ENCODE measurements around the gene EDEM2. TPM values are rescaled to one million over a fixed set of nuclear protein-coding genes. Genes with fewer than 3 reads are reported as not detected.

The EDEM2 gene
- total and polyA plus RNA-seq, 7 experiments from 2014 or later: 15.4 to 38.4 (median 24.2) TPM

DNA sequence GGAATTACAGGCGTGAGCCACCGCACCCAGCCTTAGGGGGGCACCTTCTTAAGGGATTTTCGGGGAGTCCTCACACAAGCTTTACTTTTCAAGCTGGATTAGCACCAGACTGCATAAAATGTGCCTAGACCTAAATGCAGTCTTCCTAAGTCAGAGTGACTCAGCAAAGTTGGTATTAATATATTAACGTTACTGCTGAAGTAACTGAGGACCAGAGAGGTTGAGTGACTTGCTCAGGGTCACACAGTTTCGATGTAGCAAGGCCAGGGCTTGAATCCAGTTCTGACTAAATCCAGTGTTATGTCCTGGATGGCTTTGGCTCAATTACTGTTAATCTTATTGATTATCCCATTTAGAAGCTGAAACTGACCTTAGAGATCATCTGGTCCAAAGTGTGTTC lies 13.4 kb downstream of the EDEM2 start:
- H3K36me3 ChIP-seq (ENCODE audit: control insufficient read depth in 2 of 3, insufficient read depth in 3 of 3, low read length in 3 of 3): peaks cover 6 to 81% (median 15%) of the 10 kb centered on the region in 3 experiments
- no peak overlapping the region for H3K27ac ChIP-seq (ENCODE audit: low read depth, low read length)
- H3K9me3 ChIP-seq (ENCODE audit: control insufficient read depth in 2 of 3, low read length in 3 of 3): no peaks in the 10 kb centered on the region
- H3K27me3 Mint-ChIP-seq: no peaks in the 10 kb centered on the region
- peaks cover 6 to 40% (median 22%) of the 10 kb centered on the region in 5 donors for H3K36me3 Mint-ChIP-seq
- ATAC-seq: no peak
- H3K27me3 ChIP-seq (ENCODE audit: control insufficient read depth in 2 of 2, insufficient read depth in 2 of 2, low read length in 2 of 2): no peaks in the 10 kb centered on the region
- no peaks in the 10 kb centered on the region for H3K4me1 ChIP-seq (ENCODE audit: control insufficient read depth in 2 of 2, insufficient read depth in 2 of 2, low read length in 2 of 2)
- ChIA-PET CTCF (no interaction called here), POLR2A (interaction anchor here (0.6 kb wide), 1 partner anchor 816 kb away, joined by 3 read pairs; no protein-coding TSS in a partner anchor)
- no peaks in the 10 kb centered on the region for H3K9me3 Mint-ChIP-seq
- no peak for DNase-seq
- intact Hi-C loops (cut with micrococcal nuclease): no loop called here
- no peak overlapping the region for H3K27ac Mint-ChIP-seq
- no peak overlapping the region for H3K4me3 Mint-ChIP-seq
- H3K4me3 ChIP-seq (ENCODE audit: low read length): no peak overlapping the region
- H3K4me1 Mint-ChIP-seq: peaks cover 0 to 2% (median 0%) of the 10 kb centered on the region in 7 donors

DNA sequence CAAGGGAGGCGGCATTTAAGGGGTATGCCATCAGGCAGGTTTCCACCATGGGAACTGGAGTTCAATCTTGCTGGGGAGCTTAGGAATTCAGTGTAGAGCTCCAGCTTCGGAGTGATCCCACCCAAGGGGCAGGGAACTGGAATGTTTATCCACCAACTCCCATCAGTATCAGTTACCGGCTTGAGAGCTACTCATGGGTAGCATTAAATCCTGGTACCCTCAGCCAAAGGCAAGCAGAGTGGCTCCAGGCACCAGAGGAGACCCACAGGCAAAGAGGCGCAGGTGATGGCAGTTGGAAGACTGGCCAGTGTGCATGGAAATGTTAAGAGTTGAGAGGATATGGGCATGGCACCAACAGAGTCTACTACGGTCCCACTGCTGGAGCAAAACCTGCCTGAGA lies 14.1 kb downstream of the EDEM2 start:
- Histone ChIP-seq H3K27ac (ENCODE audit: low read depth, low read length) (no peak overlapping the region), H3K27me3 (ENCODE audit: control insufficient read depth in 2 of 2, insufficient read depth in 2 of 2, low read length in 2 of 2) (no peaks in the 10 kb centered on the region), H3K4me3 (ENCODE audit: low read length) (no peak overlapping the region), H3K4me1 (ENCODE audit: control insufficient read depth in 2 of 2, insufficient read depth in 2 of 2, low read length in 2 of 2) (no peaks in the 10 kb centered on the region), H3K9me3 (ENCODE audit: control insufficient read depth in 2 of 3, low read length in 3 of 3) (no peaks in the 10 kb centered on the region), H3K36me3 (ENCODE audit: control insufficient read depth in 2 of 3, insufficient read depth in 3 of 3, low read length in 3 of 3) (peaks cover 6 to 77% (median 15%) of the 10 kb centered on the region in 3 experiments)
- Mint-ChIP-seq H3K27me3 (no peaks in the 10 kb centered on the region), H3K4me1 (peaks cover 0 to 2% (median 0%) of the 10 kb centered on the region in 7 donors), H3K36me3 (peaks cover 6 to 37% (median 22%) of the 10 kb centered on the region in 5 donors), H3K4me3 (no peak overlapping the region), H3K27ac (peak overlapping the region in 2 of 9 donors; percentile 25 to 73), H3K9me3 (no peaks in the 10 kb centered on the region)
- intact Hi-C loops (cut with micrococcal nuclease): no loop called here
- POLR2A ChIA-PET: no interaction called here
- no peak for DNase-seq
- ATAC-seq: no peak
- CTCF ChIA-PET: no interaction called here

DNA sequence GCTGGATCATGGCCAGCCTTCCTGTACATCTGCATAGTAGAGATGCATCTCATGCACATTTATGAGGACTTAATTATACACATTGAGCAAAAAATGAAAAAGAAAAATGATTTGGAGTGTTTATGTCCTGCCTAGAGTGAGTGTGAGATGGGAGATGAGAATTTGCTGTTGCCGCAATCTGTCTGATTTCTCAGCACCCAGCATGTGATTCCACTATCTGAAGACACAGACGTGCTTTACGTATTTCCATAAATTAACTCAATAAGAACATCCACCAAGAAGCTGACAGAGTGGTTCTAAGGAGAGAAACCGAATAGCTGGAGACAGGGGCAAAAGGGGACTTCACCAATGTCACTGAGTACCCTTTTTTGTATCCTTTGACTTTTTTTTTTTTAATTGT lies 15.2 kb downstream of the EDEM2 start:
- Mint-ChIP-seq H3K36me3 (peaks cover 9 to 36% (median 24%) of the 10 kb centered on the region in 5 donors), H3K9me3 (peaks cover 0 to 1% (median 0%) of the 10 kb centered on the region in 11 donors), H3K27me3 (no peaks in the 10 kb centered on the region), H3K4me1 (peaks cover 0 to 2% (median 0%) of the 10 kb centered on the region in 7 donors), H3K4me3 (no peak overlapping the region), H3K27ac (no peak overlapping the region)
- Histone ChIP-seq H3K9me3 (ENCODE audit: control insufficient read depth in 2 of 3, low read length in 3 of 3) (no peaks in the 10 kb centered on the region), H3K4me3 (ENCODE audit: low read length) (no peak overlapping the region), H3K36me3 (ENCODE audit: control insufficient read depth in 2 of 3, insufficient read depth in 3 of 3, low read length in 3 of 3) (peaks cover 11 to 72% (median 14%) of the 10 kb centered on the region in 3 experiments), H3K4me1 (ENCODE audit: control insufficient read depth in 2 of 2, insufficient read depth in 2 of 2, low read length in 2 of 2) (no peaks in the 10 kb centered on the region), H3K27me3 (ENCODE audit: control insufficient read depth in 2 of 2, insufficient read depth in 2 of 2, low read length in 2 of 2) (no peaks in the 10 kb centered on the region), H3K27ac (ENCODE audit: low read depth, low read length) (no peak overlapping the region)
- intact Hi-C loops (cut with micrococcal nuclease): no loop called here
- DNase-seq (no peak), ATAC-seq (no peak)
- POLR2A ChIA-PET: no interaction called here
- CTCF ChIA-PET: no interaction called here

DNA sequence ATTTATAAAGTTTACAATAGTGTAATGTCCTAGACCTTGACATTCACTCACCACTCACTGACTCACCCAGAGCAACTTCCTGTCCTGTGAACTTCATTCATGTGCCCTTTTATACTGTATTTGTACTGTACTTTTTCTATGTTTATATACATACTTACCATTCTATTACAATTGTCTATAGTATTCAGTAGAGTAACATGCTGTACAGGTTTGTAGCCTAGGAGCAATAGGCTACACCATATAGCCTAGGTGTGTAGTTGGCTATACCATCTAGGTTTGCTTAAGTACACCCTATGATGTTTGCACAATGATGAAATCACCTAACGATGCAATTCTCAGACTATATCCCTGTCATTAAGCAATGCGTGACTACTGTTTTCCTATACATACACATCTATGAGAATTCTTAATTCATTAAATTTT lies 17.5 kb downstream of the EDEM2 start:
- no peak for ATAC-seq
- H3K27ac Mint-ChIP-seq: peak overlapping the region in 1 of 9 donors; percentile 59
- peaks cover 6 to 66% (median 26%) of the 10 kb centered on the region in 3 experiments for H3K36me3 ChIP-seq (ENCODE audit: control insufficient read depth in 2 of 3, insufficient read depth in 3 of 3, low read length in 3 of 3)

GRCh38 chr20:35125753-35126152 lies 21.4 kb downstream of the EDEM2 start:
- H3K27me3 ChIP-seq (ENCODE audit: control insufficient read depth in 2 of 2, insufficient read depth in 2 of 2, low read length in 2 of 2): no peaks in the 10 kb centered on the region
- no peak overlapping the region for H3K4me3 Mint-ChIP-seq
- H3K27ac ChIP-seq (ENCODE audit: low read depth, low read length): no peak overlapping the region
- CTCF ChIA-PET: interaction anchor here (0.6 kb wide), 1 partner anchor 653 kb away, joined by 8 read pairs; no protein-coding TSS in a partner anchor
- H3K4me3 ChIP-seq (ENCODE audit: low read length): no peak overlapping the region
- DNase-seq: no peak
- no peak for ATAC-seq
- H3K9me3 ChIP-seq (ENCODE audit: control insufficient read depth in 2 of 3, low read length in 3 of 3): no peaks in the 10 kb centered on the region
- H3K36me3 Mint-ChIP-seq: peaks cover 7 to 46% (median 20%) of the 10 kb centered on the region in 5 donors
- H3K27me3 Mint-ChIP-seq: no peaks in the 10 kb centered on the region
- H3K4me1 Mint-ChIP-seq: peaks cover 0 to 2% (median 0%) of the 10 kb centered on the region in 7 donors
- H3K9me3 Mint-ChIP-seq: peaks cover 0 to 3% (median 0%) of the 10 kb centered on the region in 11 donors
- peaks cover 9 to 63% (median 38%) of the 10 kb centered on the region in 3 experiments for H3K36me3 ChIP-seq (ENCODE audit: control insufficient read depth in 2 of 3, insufficient read depth in 3 of 3, low read length in 3 of 3)
- no peak overlapping the region for H3K27ac Mint-ChIP-seq
- no peaks in the 10 kb centered on the region for H3K4me1 ChIP-seq (ENCODE audit: control insufficient read depth in 2 of 2, insufficient read depth in 2 of 2, low read length in 2 of 2)
- POLR2A ChIA-PET: interaction anchor here (0.6 kb wide), 1 partner anchor 1017 kb away, joined by 3 read pairs; no protein-coding TSS in a partner anchor
- intact Hi-C loops (cut with micrococcal nuclease): no loop called here

More for the DNA sequence above, 17.5 kb downstream of the EDEM2 start:
- H3K4me3 Mint-ChIP-seq: no peak overlapping the region
- no peaks in the 10 kb centered on the region for H3K4me1 ChIP-seq (ENCODE audit: control insufficient read depth in 2 of 2, insufficient read depth in 2 of 2, low read length in 2 of 2)
- H3K27me3 ChIP-seq (ENCODE audit: control insufficient read depth in 2 of 2, insufficient read depth in 2 of 2, low read length in 2 of 2): no peaks in the 10 kb centered on the region
- ChIA-PET POLR2A (no interaction called here), CTCF (no interaction called here)
- intact Hi-C loops (cut with micrococcal nuclease): no loop called here
- peaks cover 0 to 1% (median 0%) of the 10 kb centered on the region in 11 donors for H3K9me3 Mint-ChIP-seq
- no peak overlapping the region for H3K27ac ChIP-seq (ENCODE audit: low read depth, low read length)
- peaks cover 0 to 2% (median 0%) of the 10 kb centered on the region in 7 donors for H3K4me1 Mint-ChIP-seq
- no peaks in the 10 kb centered on the region for H3K9me3 ChIP-seq (ENCODE audit: control insufficient read depth in 2 of 3, low read length in 3 of 3)
- no peak for DNase-seq
- peaks cover 9 to 46% (median 33%) of the 10 kb centered on the region in 5 donors for H3K36me3 Mint-ChIP-seq
- H3K27me3 Mint-ChIP-seq: no peaks in the 10 kb centered on the region
- no peak overlapping the region for H3K4me3 ChIP-seq (ENCODE audit: low read length)

- H3K27me3 Mint-ChIP-seq: no peaks in the 10 kb centered on the region
- Histone ChIP-seq H3K9me3 (ENCODE audit: control insufficient read depth in 2 of 3, low read length in 3 of 3) (no peaks in the 10 kb centered on the region), H3K27me3 (ENCODE audit: control insufficient read depth in 2 of 2, insufficient read depth in 2 of 2, low read length in 2 of 2) (no peaks in the 10 kb centered on the region), H3K4me3 (ENCODE audit: low read length) (no peak overlapping the region), H3K36me3 (ENCODE audit: control insufficient read depth in 2 of 3, insufficient read depth in 3 of 3, low read length in 3 of 3) (peaks cover 7 to 80% (median 38%) of the 10 kb centered on the region in 3 experiments), H3K27ac (ENCODE audit: low read depth, low read length) (no peak overlapping the region), H3K4me1 (ENCODE audit: control insufficient read depth in 2 of 2, insufficient read depth in 2 of 2, low read length in 2 of 2) (no peaks in the 10 kb centered on the region)
- POLR2A ChIA-PET: interaction anchor here (1.0 kb wide), 1 partner anchor 104 kb away, joined by 3 read pairs; no protein-coding TSS in a partner anchor
- intact Hi-C loops (cut with micrococcal nuclease): no loop called here
- no peak overlapping the region for H3K4me3 Mint-ChIP-seq
- CTCF ChIA-PET: no interaction called here
- DNase-seq (no peak), ATAC-seq (no peak)
- peak overlapping the region in 1 of 9 donors; percentile 20 for H3K27ac Mint-ChIP-seq
- H3K4me1 Mint-ChIP-seq: peaks cover 0 to 4% (median 0%) of the 10 kb centered on the region in 7 donors
- H3K36me3 Mint-ChIP-seq: peaks cover 13 to 64% (median 24%) of the 10 kb centered on the region in 5 donors
- peaks cover 0 to 3% (median 0%) of the 10 kb centered on the region in 11 donors for H3K9me3 Mint-ChIP-seq
Measured at GRCh38 chr20:35122756-35123405, 24.3 kb downstream of the EDEM2 start.

Measured in naive thymus-derived CD4-positive, alpha-beta T cell (primary cell).